ENCODE measurements around the gene SUGP1.

DNA sequence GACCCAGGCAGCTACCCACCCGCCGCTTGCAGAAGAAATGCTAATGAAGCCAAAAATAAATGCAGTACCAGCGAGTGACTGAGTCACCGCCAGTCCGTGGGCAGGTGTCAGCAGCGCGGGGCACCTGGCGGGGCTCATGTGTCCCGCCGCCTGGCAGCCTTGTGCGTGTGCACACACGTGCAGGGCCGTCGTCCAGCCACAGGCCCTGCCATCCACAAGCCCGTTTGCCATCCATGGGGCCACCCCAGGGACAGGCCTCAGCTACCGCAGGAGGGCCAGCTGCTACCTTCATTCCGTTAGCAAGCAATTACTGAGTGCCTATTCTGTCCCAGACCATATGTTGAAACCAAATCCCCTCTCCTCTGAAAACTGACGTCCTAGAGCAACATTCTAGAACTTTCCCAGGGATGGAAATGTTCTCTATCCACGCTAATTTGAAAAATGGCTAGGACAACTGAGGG lies 88.0 kb downstream of the SUGP1 start:
- TF ChIP-seq, protein P1, sequence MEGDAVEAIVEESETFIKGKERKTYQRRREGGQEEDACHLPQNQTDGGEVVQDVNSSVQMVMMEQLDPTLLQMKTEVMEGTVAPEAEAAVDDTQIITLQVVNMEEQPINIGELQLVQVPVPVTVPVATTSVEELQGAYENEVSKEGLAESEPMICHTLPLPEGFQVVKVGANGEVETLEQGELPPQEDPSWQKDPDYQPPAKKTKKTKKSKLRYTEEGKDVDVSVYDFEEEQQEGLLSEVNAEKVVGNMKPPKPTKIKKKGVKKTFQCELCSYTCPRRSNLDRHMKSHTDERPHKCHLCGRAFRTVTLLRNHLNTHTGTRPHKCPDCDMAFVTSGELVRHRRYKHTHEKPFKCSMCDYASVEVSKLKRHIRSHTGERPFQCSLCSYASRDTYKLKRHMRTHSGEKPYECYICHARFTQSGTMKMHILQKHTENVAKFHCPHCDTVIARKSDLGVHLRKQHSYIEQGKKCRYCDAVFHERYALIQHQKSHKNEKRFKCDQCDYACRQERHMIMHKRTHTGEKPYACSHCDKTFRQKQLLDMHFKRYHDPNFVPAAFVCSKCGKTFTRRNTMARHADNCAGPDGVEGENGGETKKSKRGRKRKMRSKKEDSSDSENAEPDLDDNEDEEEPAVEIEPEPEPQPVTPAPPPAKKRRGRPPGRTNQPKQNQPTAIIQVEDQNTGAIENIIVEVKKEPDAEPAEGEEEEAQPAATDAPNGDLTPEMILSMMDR (optimal IDR thresholded peaks at IDR 0.05 in 1 of 3, IDR thresholded peaks at IDR 0.05 in 1 of 3, conservative IDR thresholded peaks at IDR 0.05 in 1 of 3; ENCODE audit: extremely low read depth in 1 of 3, insufficient read depth in 2 of 3, low read length in 3 of 3) = no peak
- no peak for TF ChIP-seq EZH2 (IDR thresholded peaks at IDR 0.05; ENCODE audit: low read length)
